GM12878 (cell line): ENCODE measurements around the gene MDN1. TPM values are rescaled to one million over a fixed set of nuclear protein-coding genes. Genes with fewer than 3 reads are reported as not detected.
A peak's percentile ranks its signal among the peaks of the same experiment; 100 is the strongest.

Source experiments
- ATF3 ChIP-seq: IDR thresholded peaks from 2 replicates; pipeline ENCODE4 v1.6.1; 2011; ENCODE audit warnings: low read depth, mild to moderate bottlenecking, low read length, moderate library complexity, borderline replicate concordance; ENCODE audit errors: extremely low read depth
- BRCA1 ChIP-seq: IDR thresholded peaks from 2 replicates; pipeline ENCODE4 v1.6.1; 2011; ENCODE audit warnings: low read depth, low read length, improper control_type of control experiment
- CBFB ChIP-seq: IDR thresholded peaks from 2 replicates; pipeline ENCODE4 v1.6.1; 2016; ENCODE audit warnings: antibody characterized with exemption, low read depth
- ETV6 ChIP-seq, 2 experiments: fragments of 450-650 bp in 1 of 2; IDR thresholded peaks in 1 of 2; conservative IDR thresholded peaks in 1 of 2; 2 replicates each; pipeline ENCODE4 v1.6.1; 2014; ENCODE audit warnings: antibody characterized with exemption in 1 of 2, borderline replicate concordance in 1 of 2, low read depth in 1 of 2, mild to moderate bottlenecking in 1 of 2, moderate library complexity in 1 of 2
- GABPA ChIP-seq: IDR thresholded peaks from 2 replicates; pipeline ENCODE4 v1.6.1; 2014; ENCODE audit warnings: antibody characterized with exemption, low read depth, mild to moderate bottlenecking, inconsistent platforms
- GATAD2B ChIP-seq: fragments of 450-650 bp; conservative IDR thresholded peaks from 2 replicates; pipeline ENCODE4 v1.6.1; 2017; ENCODE audit warnings: low read depth, mild to moderate bottlenecking, moderate library complexity
- MLLT1 ChIP-seq: fragments of 450-650 bp; IDR thresholded peaks from 2 replicates; pipeline ENCODE4 v1.6.1; 2016; ENCODE audit warnings: mild to moderate bottlenecking
- MXI1 ChIP-seq: fragments of 150-350 bp; IDR thresholded peaks from 2 replicates; pipeline ENCODE4 v1.6.1; 2011; ENCODE audit warnings: low read depth, mild to moderate bottlenecking, inconsistent platforms, low read length, improper control_type of control experiment
- NFYA ChIP-seq: IDR thresholded peaks from 2 replicates; pipeline ENCODE4 v1.6.1; 2011; ENCODE audit warnings: low read depth, mild to moderate bottlenecking, low read length, improper control_type of control experiment, borderline replicate concordance
- NFYB ChIP-seq: IDR thresholded peaks from 2 replicates; pipeline ENCODE4 v1.6.1; 2011; ENCODE audit warnings: low read depth, mild to moderate bottlenecking, low read length, improper control_type of control experiment, moderate library complexity; ENCODE audit not compliant: insufficient read depth
- NKRF ChIP-seq: fragments of 450-650 bp; conservative IDR thresholded peaks from 2 replicates; pipeline ENCODE4 v1.6.1; 2017; ENCODE audit warnings: mild to moderate bottlenecking, moderate library complexity
- NR2C1 ChIP-seq: fragments of 450-650 bp; IDR thresholded peaks from 2 replicates; pipeline ENCODE4 v1.6.1; 2017; ENCODE audit warnings: antibody characterized with exemption, mild to moderate bottlenecking, moderate library complexity
- NR2C2 ChIP-seq: IDR thresholded peaks from 2 replicates; pipeline ENCODE4 v1.6.1; 2011; ENCODE audit warnings: borderline replicate concordance, low read depth; ENCODE audit not compliant: control insufficient read depth, insufficient read length
- PAX5 ChIP-seq: IDR thresholded peaks from 2 replicates; pipeline ENCODE4 v1.6.1; 2011; ENCODE audit warnings: low read depth, low read length, borderline replicate concordance
- POLR2A ChIP-seq: IDR thresholded peaks from 2 replicates; pipeline ENCODE4 v1.6.1; 2011; ENCODE audit warnings: low read depth, mild to moderate bottlenecking, low read length
- RAD51 ChIP-seq: fragments of 450-650 bp; IDR thresholded peaks from 2 replicates; pipeline ENCODE4 v1.6.1; 2016; ENCODE audit warnings: moderate library complexity, mild to moderate bottlenecking, inconsistent platforms
- RELA ChIP-seq: fragments of 450-650 bp; IDR thresholded peaks from 2 replicates; pipeline ENCODE4 v1.8.0; 2014; ENCODE audit warnings: borderline replicate concordance; ENCODE audit not compliant: partially characterized antibody
- SMC3 ChIP-seq: IDR thresholded peaks from 2 replicates; pipeline ENCODE4 v1.6.1; 2011; ENCODE audit warnings: low read length, improper control_type of control experiment, borderline replicate concordance
- SREBF2 ChIP-seq: IDR thresholded peaks from 2 replicates; pipeline ENCODE4 v1.6.1; 2012; ENCODE audit warnings: mild to moderate bottlenecking, low read length
- TCF7 ChIP-seq: IDR thresholded peaks from 2 replicates; pipeline ENCODE4 v1.6.1; 2014; ENCODE audit warnings: antibody characterized with exemption, borderline replicate concordance
- ZBED1 ChIP-seq: IDR thresholded peaks from 2 replicates; pipeline ENCODE4 v1.6.1; 2016; ENCODE audit warnings: borderline replicate concordance
- ZNF24 ChIP-seq: fragments of 450-650 bp; IDR thresholded peaks from 2 replicates; pipeline ENCODE4 v1.6.1; 2017; ENCODE audit warnings: antibody characterized with exemption, mild to moderate bottlenecking
- ZNF384 ChIP-seq: IDR thresholded peaks from 2 replicates; pipeline ENCODE4 v1.6.1; 2012; ENCODE audit warnings: low read depth, mild to moderate bottlenecking, low read length, improper control_type of control experiment, borderline replicate concordance
- ZSCAN29 ChIP-seq: fragments of 450-650 bp; IDR thresholded peaks from 2 replicates; pipeline ENCODE4 v1.6.1; 2017; ENCODE audit warnings: mild to moderate bottlenecking, moderate library complexity
- polyA plus RNA-seq, 11 experiments: library from polyadenylated mRNA; depleted of rRNA in 4 of 11; unstranded in 6 of 11; stranded (reverse) in 5 of 11; fragments of >200 nt; fragmentation: Nextera tagmentation in 4 of 11; fragmentation: Illumina TruSeq in 1 of 11; extraction: Ambion mirVana in 4 of 11; extraction: Trizol in 1 of 11; gene quantifications; 1 replicate in 1 of 11; 2 replicates in 10 of 11; pipeline versions ENCODE4 v1.2.1 to v1.2.3, GENCODE V29; 2011 to 2016; ENCODE audit warnings: inconsistent platforms in 2 of 11, missing spikeins in 2 of 11, low read depth in 1 of 11
- total RNA-seq, 4 experiments: library from RNA; depleted of rRNA in 3 of 4; stranded (reverse); fragments of >200 nt in 3 of 4; fragmentation: Illumina TruSeq in 1 of 4; extraction: Trizol in 1 of 4; gene quantifications; 2 replicates each; pipeline versions ENCODE4 v1.2.1 to v1.2.3, GENCODE V29; 2013 to 2021

The MDN1 gene
- total and polyA plus RNA-seq, 10 of the 15 experiments (the other 5 are each of a cell fraction or from before 2014, with no cell fraction given) = 14.3 to 50.1 (median 22.1) TPM

- no peak for TF ChIP-seq MXI1
- 0 out of 2 replicates have a peak, but pooled peaks have one; percentile 57 for TF ChIP-seq GATAD2B
- peak; percentile 51; the same call in 1 of the 2 replicates for TF ChIP-seq GABPA
- TF ChIP-seq NFYB = peak; percentile 82
- TF ChIP-seq POLR2A = peak; percentile 90
- no peak for TF ChIP-seq ATF3
- TF ChIP-seq NKRF = peak; percentile 83
- peak; percentile 22; the same call in 1 of the 2 replicates for TF ChIP-seq PAX5
- no peak for TF ChIP-seq NFYA
- no peak for TF ChIP-seq BRCA1
- TF ChIP-seq TCF7 = no peak
- TF ChIP-seq NR2C1 = peak; percentile 79
- TF ChIP-seq MLLT1 = no peak
- TF ChIP-seq ZSCAN29 = peak; percentile 58; the same call in 1 of the 2 replicates
- peak; percentile 99 for TF ChIP-seq ZNF384
- TF ChIP-seq RAD51 = no peak
- TF ChIP-seq ETV6 (conservative IDR thresholded peaks at IDR 0.05 in 1 of 2, IDR thresholded peaks at IDR 0.05 in 1 of 2; ENCODE audit: borderline replicate concordance in 1 of 2, low read depth in 1 of 2) = no peak
- TF ChIP-seq SMC3 = no peak
- no peak for TF ChIP-seq RELA
- no peak for TF ChIP-seq ZNF24
- TF ChIP-seq NR2C2 = no peak
- peak; percentile 34; the same call in 1 of the 2 replicates for TF ChIP-seq CBFB
- no peak for TF ChIP-seq SREBF2
- no peak for TF ChIP-seq ZBED1
Measured at GRCh38 chr6:89829472-89830169, 10.0 kb upstream of the MDN1 start, which contains the start of gene CASP8AP2 (continued).
